SK-N-SH treated with all-trans-retinoic acid at 6 μM for 48 hours (cell line): ENCODE results near the gene PARD3B.

Experiments
- ATAC-seq: fragments of 200-7000 bp; cut with Tn5 transposase; 3 replicates; pipeline ENCODE4 v1.9.1; 2020; ENCODE audit warnings: mild to moderate bottlenecking, moderate library complexity
- ARNTL ChIP-seq: fragments of 450-650 bp; formaldehyde crosslinking; IDR thresholded peaks from 2 replicates; pipeline ENCODE4 v1.5.0; 2020; ENCODE audit warnings: low read depth, mild to moderate bottlenecking, moderate library complexity, borderline replicate concordance
- BACH2 ChIP-seq: fragments of 250-450 bp; sonication (Bioruptor Pico); IDR thresholded peaks from 2 replicates; pipeline ENCODE4 v1.9.0; 2021; ENCODE audit warnings: mild to moderate bottlenecking, borderline replicate concordance
- OSR1 ChIP-seq: fragments of 250-450 bp; sonication (Bioruptor Pico); IDR thresholded peaks from 2 replicates; pipeline ENCODE4 v1.8.0; 2022; ENCODE audit warnings: moderate library complexity, mild to moderate bottlenecking, inconsistent platforms
- PPARA ChIP-seq: fragments of 250-450 bp; sonication (Bioruptor Pico); IDR thresholded peaks from 2 replicates; pipeline ENCODE4 v1.5.0; 2020; ENCODE audit warnings: mild to moderate bottlenecking, borderline replicate concordance
- TCF4 ChIP-seq: fragments of 250-450 bp; sonication (Bioruptor Pico); IDR thresholded peaks from 2 replicates; pipeline ENCODE4 v1.8.0; 2021; ENCODE audit warnings: mild to moderate bottlenecking, moderate library complexity, borderline replicate concordance
- TOX ChIP-seq: fragments of 250-450 bp; sonication (Bioruptor Pico); IDR thresholded peaks from 2 replicates; pipeline ENCODE4 v1.8.0; 2021; ENCODE audit warnings: mild to moderate bottlenecking, moderate library complexity, borderline replicate concordance
- ZNF565 ChIP-seq: fragments of 450-650 bp; formaldehyde crosslinking; conservative IDR thresholded peaks from 2 replicates; pipeline ENCODE4 v1.5.0; 2020; ENCODE audit warnings: low read depth, mild to moderate bottlenecking, moderate library complexity
- ZNF70 ChIP-seq: fragments of 450-650 bp; formaldehyde crosslinking; IDR thresholded peaks from 2 replicates; pipeline ENCODE4 v1.5.0; 2020; ENCODE audit warnings: mild to moderate bottlenecking, moderate library complexity

The PARD3B gene

DNA sequence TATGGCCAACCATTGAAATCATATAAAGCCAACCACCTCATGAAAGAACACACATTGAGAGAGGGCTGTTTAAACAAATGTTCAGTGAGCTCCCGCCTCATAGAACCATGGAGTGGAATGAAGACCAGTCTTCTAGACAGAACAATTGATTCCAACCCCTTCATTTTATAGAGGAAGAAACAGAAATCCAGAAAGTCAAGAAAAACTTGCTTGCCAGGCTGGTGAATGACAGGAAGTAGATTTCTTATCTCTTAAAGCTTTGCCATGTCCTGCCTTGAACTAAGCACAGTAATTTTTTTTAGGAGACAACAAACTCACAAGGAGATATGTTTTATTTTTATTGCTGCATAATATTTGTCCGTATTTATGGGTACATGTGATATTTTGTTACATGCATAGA lies 1120.5 kb downstream of the PARD3B start:
- TF ChIP-seq ZNF565 (CRISPR knock-in tag), result no peak
- no peak for TF ChIP-seq ZNF70 (CRISPR knock-in tag)
- TF ChIP-seq ARNTL (CRISPR knock-in tag), result no peak
- no peak for TF ChIP-seq OSR1 (CRISPR knock-in tag)
- TF ChIP-seq TOX (CRISPR knock-in tag), result no peak
- TF ChIP-seq TCF4 (CRISPR knock-in tag), result no peak
- TF ChIP-seq PPARA (CRISPR knock-in tag), result no peak
- no peak for TF ChIP-seq BACH2 (CRISPR knock-in tag)
- ATAC-seq, result no peak
